Measurements from ENCODE around the gene CAMK2G.
"Not testable (repeated sequence)": the region's sequence is repeated elsewhere in the genome, so short reads cannot be mapped to it uniquely, and the experiment has no call there.

CAMK2G gene

GRCh38 chr10:73901261-73901660 lies 26.9 kb upstream of the CAMK2G start:
- no peak for FAIRE-seq

DNA sequence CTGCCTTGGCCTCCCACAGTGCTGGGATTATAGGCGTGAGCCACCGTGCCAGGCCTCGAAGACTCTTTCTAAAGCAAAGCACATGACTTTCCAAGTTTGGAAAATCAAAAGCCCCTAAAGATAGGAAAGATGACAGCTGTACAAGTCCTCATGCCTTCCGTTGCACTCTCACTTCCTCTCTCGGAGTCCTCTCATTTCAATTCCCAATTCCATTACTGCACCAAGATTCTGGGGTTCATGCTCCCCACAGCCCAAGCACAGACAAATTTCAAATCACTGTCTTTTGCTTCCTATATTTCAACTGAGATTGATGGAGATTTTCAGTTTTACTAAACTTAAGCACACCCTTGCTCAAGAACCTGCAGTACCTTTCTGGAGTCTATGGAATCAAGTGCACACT lies 25.7 kb upstream of the CAMK2G start:
- no peak for FAIRE-seq

DNA sequence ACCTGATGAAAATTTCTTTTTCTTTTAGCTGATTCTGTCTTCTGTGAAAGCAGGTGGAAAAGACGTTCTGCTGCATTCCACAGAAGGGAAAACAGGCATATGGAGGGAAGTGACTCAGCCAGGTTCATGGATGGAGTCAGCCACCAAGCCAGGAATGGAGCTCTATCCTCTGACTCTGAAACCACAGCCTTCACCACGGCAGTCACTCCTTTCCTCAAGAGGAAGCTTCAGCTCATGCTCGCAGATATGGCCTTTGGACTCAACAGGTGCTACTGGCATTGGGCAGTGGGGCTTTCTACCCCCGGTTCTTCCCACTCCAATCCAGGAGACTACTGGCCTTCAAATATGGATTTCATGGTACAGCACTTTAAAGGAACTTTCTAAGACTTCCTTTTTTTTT lies 25.1 kb upstream of the CAMK2G start:
- no peak for FAIRE-seq

- no peak for FAIRE-seq
Measured at GRCh38 chr10:73898730-73899410, 24.5 kb upstream of the CAMK2G start.

DNA sequence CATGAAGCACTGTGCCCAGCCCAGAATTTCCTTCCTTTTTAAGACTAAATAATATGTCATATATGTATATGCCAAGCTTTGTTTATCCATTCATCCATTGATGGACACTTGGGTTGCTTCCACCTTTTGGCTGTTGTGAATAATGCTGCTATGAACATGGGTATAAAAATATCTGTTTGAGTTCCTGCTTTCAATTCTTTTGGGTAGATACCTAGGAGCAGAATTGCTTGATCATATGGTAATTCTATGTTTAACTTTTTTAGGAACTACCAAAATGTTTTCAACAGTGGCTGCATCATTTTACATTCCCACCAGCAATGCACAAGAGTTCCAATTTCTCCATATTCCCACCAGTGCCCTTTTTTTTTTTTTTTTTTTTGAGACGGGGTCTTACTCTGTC lies 23.3 kb upstream of the CAMK2G start:
- no peak for FAIRE-seq

DNA sequence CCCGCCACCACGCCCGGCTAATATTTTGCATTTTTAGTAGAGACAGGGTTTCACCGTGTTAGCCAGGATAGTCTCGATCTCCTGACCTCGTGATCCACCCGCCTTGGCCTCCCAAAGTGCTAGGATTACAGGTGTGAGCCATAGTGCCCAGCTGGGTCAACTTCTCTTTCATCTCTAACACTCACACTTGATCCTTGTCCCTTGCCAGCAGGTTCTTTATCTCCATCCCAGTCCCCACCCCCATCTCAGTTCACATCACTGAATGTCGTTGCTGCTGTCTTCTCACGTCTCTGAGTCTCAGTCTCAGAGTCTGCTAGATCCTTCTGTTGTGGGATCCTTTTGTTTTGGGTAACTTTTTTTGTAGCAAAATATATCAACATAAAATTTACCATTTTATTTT lies 21.0 kb upstream of the CAMK2G start:
- FAIRE-seq = not testable (repeated sequence)

- FAIRE-seq = no peak
Measured at GRCh38 chr10:73894245-73894971, 20.1 kb upstream of the CAMK2G start.

DNA sequence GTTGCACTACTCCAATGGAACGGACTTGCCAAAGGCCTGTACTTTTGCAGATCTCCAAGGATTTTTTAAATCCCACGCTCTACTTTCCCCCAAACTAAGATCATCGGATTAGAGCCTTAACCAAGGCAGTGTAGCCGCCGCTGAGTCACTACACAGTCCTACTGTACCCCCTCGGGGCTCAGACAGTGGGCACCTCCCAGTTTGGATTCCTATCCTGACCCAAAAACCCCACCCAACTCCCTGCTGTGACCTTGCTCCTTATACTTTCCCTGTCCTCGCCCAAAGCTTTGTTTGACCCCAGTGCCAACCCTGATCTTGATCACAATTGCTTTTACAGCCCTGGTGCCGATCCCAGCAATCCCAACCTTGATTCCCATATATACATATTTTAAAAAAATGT lies 19.1 kb upstream of the CAMK2G start:
- no peak for FAIRE-seq

- no peak for FAIRE-seq
Measured at GRCh38 chr10:73892310-73893030, 18.1 kb upstream of the CAMK2G start.

- FAIRE-seq = no peak
Measured at GRCh38 chr10:73891540-73891939, 17.2 kb upstream of the CAMK2G start.

GRCh38 chr10:73890830-73891229 lies 16.5 kb upstream of the CAMK2G start:
- FAIRE-seq = not testable (repeated sequence)

DNA sequence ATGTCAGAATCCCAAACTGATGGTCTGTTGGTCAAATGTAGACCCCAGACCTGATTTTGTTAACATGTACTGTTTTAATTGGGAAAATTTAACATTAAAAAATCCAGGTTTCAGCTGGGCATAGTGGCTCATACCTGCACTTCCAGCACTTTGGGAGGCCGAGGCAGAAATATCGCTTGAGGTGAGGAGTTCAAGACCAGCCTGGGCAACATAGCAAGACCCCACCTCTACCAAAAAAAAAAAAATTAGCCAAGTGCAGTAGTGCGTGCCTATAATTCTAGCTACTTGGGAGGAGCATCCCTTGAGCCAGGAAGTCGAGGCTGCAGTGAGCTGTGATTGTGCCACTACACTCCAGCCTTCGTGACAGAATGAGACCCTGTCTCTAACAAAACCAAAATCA lies 15.9 kb upstream of the CAMK2G start:
- no peak for FAIRE-seq

DNA sequence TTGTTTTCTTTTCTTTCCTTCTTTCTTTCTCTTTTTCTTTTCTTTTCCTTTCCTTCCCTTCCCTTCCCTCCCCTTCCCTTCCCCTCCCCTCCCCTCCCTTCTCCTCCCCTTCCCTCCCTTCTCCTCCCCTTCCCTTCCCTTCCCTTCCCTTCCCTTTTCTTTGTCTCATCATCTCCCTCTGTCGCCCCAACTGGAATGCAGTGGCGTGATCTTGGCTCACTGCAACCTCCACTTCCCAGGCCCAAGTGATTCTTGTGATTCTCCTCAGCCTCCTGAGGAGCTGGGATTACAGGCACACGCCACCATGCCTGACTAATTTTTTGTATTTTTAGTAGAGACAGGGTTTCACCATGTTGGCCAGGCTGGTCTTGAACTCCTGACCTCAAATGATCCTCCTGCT lies 15.1 kb upstream of the CAMK2G start:
- not testable (repeated sequence) for FAIRE-seq

GRCh38 chr10:73889014-73889413 lies 14.7 kb upstream of the CAMK2G start:
- FAIRE-seq = no peak

DNA sequence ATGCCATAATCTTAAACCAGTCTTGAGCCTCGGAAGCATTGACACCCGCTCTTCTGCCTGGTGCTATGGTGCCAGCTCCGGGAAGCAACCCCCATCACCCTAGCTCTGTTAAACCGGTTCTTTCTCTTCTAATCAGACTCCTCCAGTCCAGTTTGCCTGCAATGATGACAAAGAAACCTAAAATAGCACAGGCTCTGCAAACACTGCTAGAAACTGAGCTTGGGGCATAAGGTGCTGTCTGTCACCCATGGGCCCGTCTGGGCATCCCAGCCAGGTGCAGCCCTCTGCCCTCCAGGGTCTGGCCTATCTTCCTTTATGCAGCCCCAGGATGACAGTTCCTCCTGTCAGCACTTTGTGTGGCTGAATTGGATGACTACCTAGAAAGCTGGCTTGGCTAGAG lies 14.2 kb upstream of the CAMK2G start:
- no peak for FAIRE-seq

GRCh38 chr10:73887294-73888039 lies 13.1 kb upstream of the CAMK2G start:
- no peak for FAIRE-seq

DNA sequence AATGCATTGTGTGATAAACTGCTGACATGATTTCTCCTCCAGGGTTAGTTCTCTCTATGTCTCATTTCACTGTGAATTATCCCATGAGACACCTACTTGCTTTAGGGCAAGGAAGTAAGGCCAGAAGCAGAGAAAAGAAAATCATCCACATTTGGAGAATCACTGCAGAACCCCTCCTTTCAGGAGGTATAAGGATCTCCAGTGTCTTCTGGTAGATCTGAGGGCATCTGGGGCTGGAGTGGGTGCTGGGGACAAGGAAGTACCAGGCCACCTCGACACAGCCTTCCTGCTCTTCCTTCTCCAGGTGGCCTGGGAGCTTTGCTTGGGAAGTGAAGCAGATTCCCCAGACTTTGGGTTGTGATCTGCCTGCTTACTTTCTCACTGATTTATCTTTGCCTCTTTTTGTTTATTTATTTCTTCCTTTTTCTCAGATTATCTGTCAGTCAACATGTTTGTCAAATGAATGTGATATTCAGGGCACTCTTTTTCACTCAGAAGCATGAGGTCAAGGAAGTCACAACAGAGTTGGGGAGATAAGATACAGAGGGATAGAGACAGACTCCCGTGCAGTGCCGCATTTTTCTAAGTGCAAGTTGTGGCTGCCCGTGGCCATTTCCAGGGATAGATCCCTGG lies 12.4 kb upstream of the CAMK2G start:
- no peak for FAIRE-seq

GRCh38 chr10:73886085-73886529 lies 11.8 kb upstream of the CAMK2G start:
- no peak for FAIRE-seq

GRCh38 chr10:73884017-73884416 lies 9.7 kb upstream of the CAMK2G start:
- FAIRE-seq = no peak

DNA sequence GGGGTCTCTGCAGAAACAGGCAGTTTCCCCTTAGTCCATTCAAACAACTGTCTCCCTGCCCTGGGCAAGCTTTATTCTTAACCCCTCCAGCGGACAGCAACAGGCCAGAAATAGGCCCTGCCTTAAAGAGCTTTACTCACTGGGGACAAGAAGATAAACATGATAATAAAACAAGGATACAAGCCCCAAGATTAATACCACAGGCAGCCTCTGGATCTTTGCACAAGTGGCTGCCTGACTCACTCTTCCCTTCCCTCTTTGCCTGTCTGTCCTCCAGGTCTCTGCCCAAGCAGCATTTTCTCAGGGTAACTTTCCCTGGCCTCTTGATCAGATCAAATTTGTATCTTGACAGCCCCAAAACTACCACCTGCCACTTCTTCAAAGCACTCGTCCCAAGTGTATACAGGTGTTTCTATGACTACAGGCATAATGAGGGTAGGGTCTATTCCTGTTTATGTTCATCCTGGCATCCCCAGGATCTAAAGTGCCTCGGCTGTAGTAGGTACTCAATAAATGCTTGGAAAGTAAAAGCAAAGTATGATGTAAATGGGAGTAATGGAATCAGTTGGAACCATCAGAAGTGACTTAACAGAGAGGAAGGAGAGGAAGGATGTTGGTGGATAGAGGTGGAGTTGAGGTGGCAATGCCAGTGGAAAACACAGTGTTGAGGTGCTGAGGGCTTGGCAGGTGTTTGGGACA lies 7.0 kb upstream of the CAMK2G start:
- FAIRE-seq = no peak

GRCh38 chr10:73879296-73880173 lies 5.2 kb upstream of the CAMK2G start:
- no peak for FAIRE-seq

All from TTC549 (cell line).